Kidney epithelial cell (primary cell): ENCODE results near the gene PLEKHD1. TPM values are rescaled to one million over a fixed set of nuclear protein-coding genes. Genes with fewer than 3 reads are reported as not detected.
"Not testable (repeated sequence)": the region's sequence is repeated elsewhere in the genome, so short reads cannot be mapped to it uniquely, and the experiment has no call there.

ENCODE experiments used
- DNase-seq: peaks from one replicate; pipeline ENCODE4 v3.0.0-alpha.2; 2010; ENCODE audit warnings: low read depth
- H3K27me3 ChIP-seq: 2 replicates; pipeline ENCODE4 v1.6.0; 2011; ENCODE audit warnings: low read length; ENCODE audit not compliant: control insufficient read depth, insufficient read depth
- H3K36me3 ChIP-seq: 2 replicates; pipeline ENCODE4 v1.5.1; 2011; ENCODE audit warnings: low read length; ENCODE audit not compliant: control insufficient read depth, insufficient read depth
- H3K4me3 ChIP-seq: 2 replicates; pipeline ENCODE4 v1.5.1; 2011; ENCODE audit warnings: low read depth, mild to moderate bottlenecking, control low read depth, low read length
- total RNA-seq: library from RNA; depleted of rRNA; stranded (reverse); fragments of >200 nt; gene quantifications from 2 replicates; pipeline ENCODE4 v1.2.3, GENCODE V29; 2015
- TF ChIP-seq, protein P1 (sequence below): IDR thresholded peaks from 2 replicates; pipeline ENCODE4 v1.5.1; 2011; ENCODE audit warnings: mild to moderate bottlenecking, moderate library complexity, low read length, control low read depth, inconsistent platforms; ENCODE audit not compliant: insufficient read depth, poor library complexity, severe bottlenecking

PLEKHD1 gene
- total RNA-seq, 1 donor from 2014 or later, result 0.84 TPM

DNA sequence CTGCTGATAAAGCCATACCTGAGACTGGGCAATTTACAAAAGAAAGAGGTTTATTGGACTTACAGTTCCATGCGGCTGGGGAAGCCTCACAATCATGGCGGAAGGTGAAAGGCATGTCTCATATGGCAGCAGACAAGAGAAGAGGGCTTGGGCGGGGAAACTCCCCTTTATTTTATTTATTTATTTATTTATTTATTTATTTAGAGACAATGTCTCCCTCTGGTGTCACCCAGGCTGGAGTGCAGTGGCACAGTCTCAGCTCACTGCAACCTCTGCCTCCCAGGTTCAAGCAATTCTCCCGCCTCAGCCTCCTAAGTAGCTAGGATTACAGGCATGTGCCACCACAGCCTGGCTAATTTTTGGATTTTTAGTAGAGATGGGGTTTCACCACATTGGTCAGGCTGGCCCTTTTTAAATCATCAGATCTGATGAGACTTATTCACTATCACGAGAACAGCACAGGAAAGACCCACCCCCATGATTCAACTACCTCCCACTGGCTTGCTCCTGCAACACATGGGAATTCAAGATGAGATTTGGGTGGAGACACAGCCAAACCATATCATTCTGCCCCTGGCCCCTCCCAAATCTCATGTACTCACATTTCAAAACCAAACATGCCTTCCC, 7.6 kb upstream of the PLEKHD1 start:
- TF ChIP-seq, protein P1, sequence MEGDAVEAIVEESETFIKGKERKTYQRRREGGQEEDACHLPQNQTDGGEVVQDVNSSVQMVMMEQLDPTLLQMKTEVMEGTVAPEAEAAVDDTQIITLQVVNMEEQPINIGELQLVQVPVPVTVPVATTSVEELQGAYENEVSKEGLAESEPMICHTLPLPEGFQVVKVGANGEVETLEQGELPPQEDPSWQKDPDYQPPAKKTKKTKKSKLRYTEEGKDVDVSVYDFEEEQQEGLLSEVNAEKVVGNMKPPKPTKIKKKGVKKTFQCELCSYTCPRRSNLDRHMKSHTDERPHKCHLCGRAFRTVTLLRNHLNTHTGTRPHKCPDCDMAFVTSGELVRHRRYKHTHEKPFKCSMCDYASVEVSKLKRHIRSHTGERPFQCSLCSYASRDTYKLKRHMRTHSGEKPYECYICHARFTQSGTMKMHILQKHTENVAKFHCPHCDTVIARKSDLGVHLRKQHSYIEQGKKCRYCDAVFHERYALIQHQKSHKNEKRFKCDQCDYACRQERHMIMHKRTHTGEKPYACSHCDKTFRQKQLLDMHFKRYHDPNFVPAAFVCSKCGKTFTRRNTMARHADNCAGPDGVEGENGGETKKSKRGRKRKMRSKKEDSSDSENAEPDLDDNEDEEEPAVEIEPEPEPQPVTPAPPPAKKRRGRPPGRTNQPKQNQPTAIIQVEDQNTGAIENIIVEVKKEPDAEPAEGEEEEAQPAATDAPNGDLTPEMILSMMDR, result peak; percentile 4
- H3K27me3 ChIP-seq, H3K4me3 ChIP-seq, H3K36me3 ChIP-seq, DNase-seq: not testable (repeated sequence)

DNA sequence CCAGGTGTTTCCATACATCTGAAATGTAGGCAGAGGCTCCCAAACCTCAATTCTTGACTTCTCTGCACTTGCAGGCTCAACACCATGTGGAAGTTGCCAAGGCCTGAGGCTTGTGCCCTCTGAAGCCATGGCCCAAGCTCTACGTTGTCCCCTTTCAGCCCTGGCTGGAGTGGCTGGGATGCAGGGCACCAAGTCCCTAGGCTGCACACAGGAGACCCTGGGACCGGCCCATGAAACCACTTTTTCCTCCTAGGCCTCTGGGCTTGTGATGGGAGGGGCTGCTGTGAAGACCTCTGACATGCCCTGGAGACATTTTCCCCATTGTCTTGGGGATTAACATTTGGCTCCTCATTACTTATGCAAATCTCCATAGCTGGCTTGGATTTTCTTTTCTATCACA, 6.5 kb upstream of the PLEKHD1 start:
- not testable (repeated sequence) for H3K27me3 ChIP-seq, DNase-seq, H3K36me3 ChIP-seq

DNA sequence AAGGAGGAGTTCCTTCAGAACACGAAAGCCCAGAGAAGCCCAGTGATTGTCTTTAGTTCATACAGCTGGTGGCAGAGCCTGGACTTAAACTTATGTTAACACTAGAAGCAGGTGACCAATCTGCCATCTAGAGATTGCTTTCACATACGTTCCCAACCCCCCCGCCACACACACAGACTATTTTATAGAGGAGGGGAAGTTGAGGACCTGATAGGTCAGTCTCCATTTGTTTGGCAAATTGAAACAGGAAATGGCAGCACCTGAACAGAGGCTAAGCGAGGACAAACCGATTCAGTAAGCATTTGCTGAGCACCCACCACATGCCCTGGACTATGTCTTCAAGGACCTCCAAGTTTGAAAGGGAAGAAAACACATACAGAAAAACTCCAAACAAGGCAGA, 4.8 kb upstream of the PLEKHD1 start:
- no peak for DNase-seq
- no peak overlapping the region for H3K4me3 ChIP-seq
- H3K36me3 ChIP-seq, result no peaks in the 10 kb centered on the region
- H3K27me3 ChIP-seq, result peaks cover 15% of the 10 kb centered on the region
- TF ChIP-seq, protein P1, result no peak

More for the DNA sequence above, 6.5 kb upstream of the PLEKHD1 start:
- H3K4me3 ChIP-seq, result not testable (repeated sequence)

DNA sequence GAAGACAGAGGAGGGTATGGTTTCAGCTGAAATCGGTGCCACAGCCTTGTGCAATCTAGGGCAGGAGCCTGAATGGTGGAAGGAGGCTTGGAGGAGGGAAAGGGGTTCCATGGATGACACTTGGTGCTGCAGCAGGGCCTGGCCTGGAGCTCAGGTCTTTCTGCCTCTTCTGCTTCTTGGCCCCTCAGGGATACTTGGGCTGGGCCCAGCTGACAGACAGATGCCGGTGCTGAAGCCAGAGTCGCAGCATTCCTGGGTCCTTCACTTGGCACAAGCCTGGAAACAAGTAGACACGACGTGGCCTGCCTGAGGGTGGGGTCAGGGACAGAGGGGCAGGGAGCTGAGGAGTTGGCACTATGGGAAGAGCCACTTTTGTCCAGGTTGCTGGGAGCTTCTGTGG, 4.4 kb upstream of the PLEKHD1 start:
- TF ChIP-seq, protein P1, result no peak
- no peak for DNase-seq
- H3K36me3 ChIP-seq, result no peaks in the 10 kb centered on the region
- peaks cover 20% of the 10 kb centered on the region for H3K27me3 ChIP-seq
- no peak overlapping the region for H3K4me3 ChIP-seq

DNA sequence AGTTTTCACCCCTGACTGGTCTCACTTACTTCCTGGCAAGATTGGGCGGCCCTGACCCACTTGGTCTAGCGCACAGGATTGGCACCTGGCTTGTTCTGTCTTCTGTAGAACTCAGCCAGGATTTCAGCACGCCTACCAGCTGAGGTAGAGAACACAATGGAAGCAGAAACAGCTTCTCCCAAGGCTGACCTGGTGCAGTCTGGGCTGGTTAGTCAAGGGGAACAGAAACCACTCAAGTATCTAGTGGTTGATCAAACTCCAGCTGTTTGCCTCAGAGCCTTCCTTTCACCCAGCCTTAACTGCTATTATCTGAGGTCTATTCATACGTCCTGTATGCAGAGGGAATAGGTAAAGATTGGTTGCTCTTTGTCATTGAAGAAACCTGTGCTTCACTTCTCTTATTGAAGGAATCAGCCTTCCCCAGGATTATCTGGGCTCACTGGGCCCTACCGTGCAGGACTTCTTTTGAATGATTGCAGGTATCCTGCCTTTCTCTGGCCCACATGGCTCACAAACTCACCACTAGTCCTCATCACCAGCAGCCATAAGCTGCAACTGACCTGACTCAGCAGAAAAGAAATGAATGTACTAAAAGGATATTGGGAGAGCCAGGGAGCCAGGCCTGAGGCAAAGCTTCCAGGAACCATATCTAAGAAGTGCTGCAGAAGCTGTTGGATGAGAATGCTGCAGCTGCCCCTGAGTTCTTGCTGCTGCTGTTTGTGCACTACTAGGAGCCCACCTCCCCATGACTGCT, 2.5 kb upstream of the PLEKHD1 start:
- DNase-seq, result peak; percentile 51
- Histone ChIP-seq H3K4me3 (no peak overlapping the region), H3K27me3 (peaks cover 38% of the 10 kb centered on the region), H3K36me3 (no peaks in the 10 kb centered on the region)
- TF ChIP-seq, protein P1, result no peak

DNA sequence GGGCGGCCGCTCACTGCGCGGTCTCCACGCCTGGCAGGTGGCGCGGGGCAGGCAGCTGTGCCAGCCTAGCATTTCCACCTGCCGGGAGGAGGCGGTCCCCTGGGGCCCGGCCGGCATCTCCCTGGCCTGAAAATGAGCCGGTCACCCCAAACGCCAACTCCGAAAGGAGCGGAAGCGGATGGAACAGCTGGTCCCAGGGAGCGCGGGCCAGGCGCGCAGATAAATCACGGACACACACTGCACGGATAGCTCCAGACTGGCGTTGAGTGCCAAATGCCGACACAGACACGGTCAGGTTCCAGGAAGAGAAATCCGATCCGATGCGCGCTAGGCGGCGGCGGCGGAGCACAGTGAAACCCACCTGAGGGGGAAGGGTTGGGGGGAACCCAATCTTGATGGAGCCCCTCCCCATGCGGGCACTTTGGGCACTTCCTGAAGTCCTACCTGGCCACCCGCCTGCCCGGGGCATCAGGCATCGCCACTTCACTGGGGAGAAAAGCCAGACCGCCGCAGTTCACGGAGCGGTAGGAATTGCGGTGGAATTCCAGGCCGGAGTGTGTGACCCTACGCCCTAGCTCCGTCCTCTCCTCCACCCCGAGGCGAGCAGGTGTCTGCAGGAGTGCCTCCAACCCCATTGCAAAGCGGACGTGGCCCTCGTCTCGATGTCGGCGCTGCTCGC, 624 bp upstream of the PLEKHD1 start:
- Histone ChIP-seq H3K4me3 (peak overlapping the region; percentile 31), H3K27me3 (peaks cover 46% of the 10 kb centered on the region), H3K36me3 (no peaks in the 10 kb centered on the region)
- TF ChIP-seq, protein P1, result no peak
- DNase-seq, result no peak
